ENCODE results near the gene PRR5L. TPM values are rescaled to one million over a fixed set of nuclear protein-coding genes. Genes with fewer than 3 reads are reported as not detected.

PRR5L gene
- total RNA-seq, 1 donor from 2014 or later, result 15.7 TPM

DNA sequence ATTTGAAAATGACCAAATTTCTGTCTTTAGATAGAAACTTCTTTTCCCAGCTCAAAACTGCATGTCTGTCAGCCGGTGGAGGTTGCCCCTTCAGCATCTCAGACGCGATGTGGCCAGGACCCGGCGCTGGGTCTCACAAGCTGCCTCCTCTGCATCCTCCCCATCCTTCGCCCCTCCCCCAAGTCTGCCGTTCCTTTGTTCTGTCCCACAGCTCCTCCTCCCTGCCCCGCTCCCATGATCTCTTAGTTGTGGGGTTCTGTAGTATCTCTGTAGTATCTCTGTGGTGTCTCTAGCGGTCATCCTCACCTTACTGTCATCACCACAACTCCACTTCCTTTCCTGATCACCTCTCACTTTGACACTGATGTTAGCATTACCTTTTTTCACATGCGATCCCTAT, 164.1 kb downstream of the PRR5L start:
- Histone ChIP-seq H3K36me3 (ENCODE audit: control insufficient read depth in 3 of 3, insufficient read depth in 3 of 3, low read length in 3 of 3) (no peaks in the 10 kb centered on the region), H3K9me3 (ENCODE audit: control insufficient read depth in 3 of 3, low read length in 3 of 3) (no peaks in the 10 kb centered on the region), H3K27me3 (ENCODE audit: control insufficient read depth in 3 of 3, insufficient read depth in 3 of 3, low read length in 3 of 3) (no peaks in the 10 kb centered on the region), H3K4me3 (ENCODE audit: low read length in 3 of 3) (no peak overlapping the region), H3K4me1 (ENCODE audit: control insufficient read depth in 3 of 3, insufficient read depth in 3 of 3, low read length in 3 of 3) (peaks cover 16 to 20% (median 18%) of the 10 kb centered on the region in 3 donors), H3K27ac (ENCODE audit: low read depth, low read length) (no peak overlapping the region), H3K9ac (ENCODE audit: low read depth in 1 of 3, low read length in 3 of 3) (no peak overlapping the region)

DNA sequence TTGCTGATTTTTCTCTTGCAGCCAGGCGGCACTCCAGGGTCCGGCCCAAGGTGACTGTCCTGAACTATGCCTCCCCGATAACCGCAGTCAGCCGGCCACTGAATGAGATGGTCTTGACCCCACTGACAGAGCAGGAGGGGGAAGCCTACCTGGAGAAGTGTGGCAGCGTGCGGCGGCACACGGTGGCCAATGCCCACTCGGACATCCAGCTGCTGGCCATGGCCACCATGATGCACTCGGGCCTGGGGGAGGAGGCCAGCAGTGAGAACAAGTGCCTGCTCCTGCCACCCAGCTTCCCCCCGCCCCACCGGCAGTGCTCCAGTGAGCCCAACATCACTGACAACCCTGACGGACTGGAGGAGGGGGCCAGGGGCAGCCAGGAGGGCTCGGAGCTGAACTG, 166.2 kb downstream of the PRR5L start:
- Histone ChIP-seq H3K36me3 (ENCODE audit: control insufficient read depth in 3 of 3, insufficient read depth in 3 of 3, low read length in 3 of 3) (no peaks in the 10 kb centered on the region), H3K9ac (ENCODE audit: low read depth in 1 of 3, low read length in 3 of 3) (no peak overlapping the region), H3K27ac (ENCODE audit: low read depth, low read length) (no peak overlapping the region), H3K9me3 (ENCODE audit: control insufficient read depth in 3 of 3, low read length in 3 of 3) (no peaks in the 10 kb centered on the region), H3K4me1 (ENCODE audit: control insufficient read depth in 3 of 3, insufficient read depth in 3 of 3, low read length in 3 of 3) (no peaks in the 10 kb centered on the region), H3K27me3 (ENCODE audit: control insufficient read depth in 3 of 3, insufficient read depth in 3 of 3, low read length in 3 of 3) (no peaks in the 10 kb centered on the region), H3K4me3 (ENCODE audit: low read length in 3 of 3) (no peak overlapping the region)

DNA sequence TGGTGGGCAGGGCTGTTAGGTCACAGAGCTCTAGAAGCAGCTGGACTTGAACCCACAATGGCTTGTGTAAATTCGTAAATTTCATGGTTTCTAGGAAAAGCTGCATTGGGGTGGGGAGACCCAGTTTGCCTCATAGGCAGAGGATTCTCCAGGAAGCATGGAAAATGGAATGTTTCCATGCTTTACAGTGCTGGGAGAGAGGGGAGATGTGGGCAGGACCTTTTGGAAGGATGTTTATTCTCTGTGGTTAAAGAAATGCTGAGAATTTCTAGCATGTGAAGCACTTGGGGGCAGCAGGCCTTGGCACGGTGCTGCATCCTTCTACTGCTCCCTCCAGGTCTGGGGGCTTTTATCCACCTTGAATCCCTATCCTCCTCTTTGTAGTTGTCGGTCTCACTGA, 167.7 kb downstream of the PRR5L start:
- H3K9me3 ChIP-seq (ENCODE audit: control insufficient read depth in 3 of 3, low read length in 3 of 3), result no peaks in the 10 kb centered on the region
- no peak overlapping the region for H3K4me3 ChIP-seq (ENCODE audit: low read length in 3 of 3)
- H3K9ac ChIP-seq (ENCODE audit: low read depth in 1 of 3, low read length in 3 of 3), result no peak overlapping the region
- no peak overlapping the region for H3K27ac ChIP-seq (ENCODE audit: low read depth, low read length)
- H3K27me3 ChIP-seq (ENCODE audit: control insufficient read depth in 3 of 3, insufficient read depth in 3 of 3, low read length in 3 of 3), result no peaks in the 10 kb centered on the region
- H3K36me3 ChIP-seq (ENCODE audit: control insufficient read depth in 3 of 3, insufficient read depth in 3 of 3, low read length in 3 of 3), result no peaks in the 10 kb centered on the region
- H3K4me1 ChIP-seq (ENCODE audit: control insufficient read depth in 3 of 3, insufficient read depth in 3 of 3, low read length in 3 of 3), result peaks cover 0 to 7% (median 5%) of the 10 kb centered on the region in 3 donors

DNA sequence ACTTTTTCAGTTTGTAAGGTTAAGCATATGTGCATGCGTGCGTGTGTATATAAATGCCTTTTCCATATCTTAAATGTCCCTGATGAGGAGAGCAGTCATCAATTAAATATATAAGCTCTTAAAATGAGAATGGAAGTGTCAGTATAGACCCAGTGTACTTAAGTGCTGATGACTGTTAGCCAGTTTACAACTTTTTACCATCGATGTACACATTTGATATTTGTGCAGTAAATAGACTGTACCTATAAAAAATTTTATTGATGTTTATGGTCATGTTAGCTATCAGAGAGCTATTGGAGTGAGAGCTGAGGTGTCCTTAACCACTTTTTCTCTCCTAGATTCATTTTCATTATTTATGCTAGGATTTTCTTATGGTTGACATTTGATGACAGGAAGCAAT, 168.6 kb downstream of the PRR5L start:
- Histone ChIP-seq H3K9ac (ENCODE audit: low read depth in 1 of 3, low read length in 3 of 3) (no peak overlapping the region), H3K27ac (ENCODE audit: low read depth, low read length) (no peak overlapping the region), H3K9me3 (ENCODE audit: control insufficient read depth in 3 of 3, low read length in 3 of 3) (no peaks in the 10 kb centered on the region), H3K4me3 (ENCODE audit: low read length in 3 of 3) (no peak overlapping the region), H3K27me3 (ENCODE audit: control insufficient read depth in 3 of 3, insufficient read depth in 3 of 3, low read length in 3 of 3) (no peaks in the 10 kb centered on the region), H3K4me1 (ENCODE audit: control insufficient read depth in 3 of 3, insufficient read depth in 3 of 3, low read length in 3 of 3) (peaks cover 4 to 13% (median 9%) of the 10 kb centered on the region in 3 donors), H3K36me3 (ENCODE audit: control insufficient read depth in 3 of 3, insufficient read depth in 3 of 3, low read length in 3 of 3) (no peaks in the 10 kb centered on the region)

DNA sequence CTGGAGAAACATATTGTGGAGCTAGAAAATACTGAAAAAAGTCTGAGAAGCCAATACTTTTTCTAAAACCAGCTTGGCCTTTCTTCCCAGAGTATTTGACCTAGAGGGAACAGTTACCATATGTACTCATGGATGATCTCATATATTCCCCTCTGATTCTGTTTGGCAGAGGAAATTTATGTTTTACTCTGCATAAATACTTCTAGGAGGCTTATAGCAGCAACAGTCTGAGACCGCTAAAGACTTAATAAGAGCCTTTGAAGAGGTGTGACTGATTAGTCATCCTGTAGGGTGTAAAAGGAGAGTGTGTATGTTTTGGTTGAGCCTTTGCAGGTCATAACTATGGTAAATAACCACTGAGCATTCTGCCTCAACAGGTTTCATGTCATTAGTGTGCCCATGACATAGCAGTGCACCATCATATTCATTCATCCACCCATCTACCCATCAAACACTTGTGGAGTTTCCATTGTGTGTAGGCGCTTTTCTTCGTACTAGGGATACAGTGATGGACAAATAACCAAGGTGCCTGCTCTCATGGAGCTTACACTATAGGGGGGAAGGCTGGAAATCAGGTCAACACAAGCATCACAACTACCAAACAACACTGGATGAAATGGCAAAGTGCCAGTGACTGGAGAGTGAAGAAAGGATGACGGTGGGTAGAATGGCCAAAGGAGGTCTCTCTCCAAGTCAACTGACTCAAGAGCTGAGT, 169.5 kb downstream of the PRR5L start:
- Histone ChIP-seq H3K27me3 (ENCODE audit: control insufficient read depth in 3 of 3, insufficient read depth in 3 of 3, low read length in 3 of 3) (no peaks in the 10 kb centered on the region), H3K9me3 (ENCODE audit: control insufficient read depth in 3 of 3, low read length in 3 of 3) (no peaks in the 10 kb centered on the region), H3K27ac (ENCODE audit: low read depth, low read length) (no peak overlapping the region), H3K9ac (ENCODE audit: low read depth in 1 of 3, low read length in 3 of 3) (no peak overlapping the region), H3K36me3 (ENCODE audit: control insufficient read depth in 3 of 3, insufficient read depth in 3 of 3, low read length in 3 of 3) (no peaks in the 10 kb centered on the region), H3K4me3 (ENCODE audit: low read length in 3 of 3) (no peak overlapping the region), H3K4me1 (ENCODE audit: control insufficient read depth in 3 of 3, insufficient read depth in 3 of 3, low read length in 3 of 3) (peaks cover 12 to 21% (median 14%) of the 10 kb centered on the region in 3 donors)

DNA sequence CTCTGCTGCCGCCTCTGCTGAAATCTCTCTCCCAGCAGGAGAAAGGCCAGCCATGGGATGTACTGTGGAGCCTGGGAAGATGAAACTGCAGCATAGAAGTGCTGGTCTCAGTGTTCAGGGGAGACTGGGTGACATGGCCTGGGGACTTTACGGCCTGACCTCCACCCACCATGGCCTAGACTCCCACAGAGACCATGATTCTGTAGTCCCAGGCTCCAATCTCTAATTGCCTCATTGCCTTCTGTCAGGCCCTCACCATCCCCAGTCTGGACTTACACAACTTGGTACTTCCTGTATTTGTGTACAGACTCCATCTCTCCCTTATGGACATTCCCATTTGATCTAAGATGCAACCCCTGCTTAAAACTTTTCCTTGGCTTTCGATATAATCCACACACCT, 170.9 kb downstream of the PRR5L start:
- Histone ChIP-seq H3K9me3 (ENCODE audit: control insufficient read depth in 3 of 3, low read length in 3 of 3) (no peaks in the 10 kb centered on the region), H3K27ac (ENCODE audit: low read depth, low read length) (no peak overlapping the region), H3K4me1 (ENCODE audit: control insufficient read depth in 3 of 3, insufficient read depth in 3 of 3, low read length in 3 of 3) (peaks cover 13 to 22% (median 16%) of the 10 kb centered on the region in 3 donors), H3K27me3 (ENCODE audit: control insufficient read depth in 3 of 3, insufficient read depth in 3 of 3, low read length in 3 of 3) (no peaks in the 10 kb centered on the region), H3K9ac (ENCODE audit: low read depth in 1 of 3, low read length in 3 of 3) (no peak overlapping the region), H3K4me3 (ENCODE audit: low read length in 3 of 3) (no peak overlapping the region), H3K36me3 (ENCODE audit: control insufficient read depth in 3 of 3, insufficient read depth in 3 of 3, low read length in 3 of 3) (no peaks in the 10 kb centered on the region)

DNA sequence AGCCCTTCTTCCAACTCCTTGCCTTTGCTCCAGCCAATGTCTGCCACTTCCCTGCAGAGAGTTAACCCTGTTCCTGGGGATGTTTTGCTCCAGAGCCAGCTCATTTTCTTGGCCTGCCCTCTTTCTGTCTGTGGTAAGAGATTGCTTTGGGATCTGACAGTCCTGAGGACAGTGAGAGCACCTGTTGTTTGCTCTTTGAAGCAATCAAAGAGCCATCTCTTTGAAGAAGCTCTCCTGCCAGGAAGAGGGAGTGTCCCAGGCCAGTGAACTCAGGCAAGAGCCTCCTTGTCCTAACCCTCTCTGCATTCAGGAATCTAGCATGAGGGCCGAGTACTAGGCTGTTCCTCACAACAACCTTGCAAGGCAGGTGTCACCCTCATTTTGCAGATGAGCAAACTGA, 171.8 kb downstream of the PRR5L start:
- Histone ChIP-seq H3K4me3 (ENCODE audit: low read length in 3 of 3) (no peak overlapping the region), H3K4me1 (ENCODE audit: control insufficient read depth in 3 of 3, insufficient read depth in 3 of 3, low read length in 3 of 3) (peaks cover 13 to 22% (median 16%) of the 10 kb centered on the region in 3 donors), H3K27me3 (ENCODE audit: control insufficient read depth in 3 of 3, insufficient read depth in 3 of 3, low read length in 3 of 3) (no peaks in the 10 kb centered on the region), H3K36me3 (ENCODE audit: control insufficient read depth in 3 of 3, insufficient read depth in 3 of 3, low read length in 3 of 3) (no peaks in the 10 kb centered on the region), H3K9ac (ENCODE audit: low read depth in 1 of 3, low read length in 3 of 3) (no peak overlapping the region), H3K27ac (ENCODE audit: low read depth, low read length) (no peak overlapping the region), H3K9me3 (ENCODE audit: control insufficient read depth in 3 of 3, low read length in 3 of 3) (no peaks in the 10 kb centered on the region)

DNA sequence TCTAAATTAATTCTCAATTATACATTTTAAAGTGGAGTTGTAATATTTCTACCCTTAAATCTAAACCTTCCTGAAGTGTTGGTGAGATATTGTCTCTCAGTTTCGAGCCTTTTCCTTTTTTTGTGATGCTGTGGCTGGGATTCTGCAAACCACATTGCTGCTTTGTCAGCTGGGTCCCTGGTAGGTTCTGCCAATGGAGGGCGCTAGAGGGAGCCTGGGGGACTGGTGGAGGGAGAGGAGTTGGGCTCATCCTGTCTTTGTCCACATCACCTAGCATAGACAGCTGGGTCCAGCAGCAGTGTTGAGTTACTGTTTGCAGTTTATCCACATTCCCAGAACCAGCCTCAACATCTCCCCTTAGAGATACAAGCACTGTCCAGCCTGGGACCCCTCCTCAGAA, 173.0 kb downstream of the PRR5L start:
- Histone ChIP-seq H3K4me3 (ENCODE audit: low read length in 3 of 3) (no peak overlapping the region), H3K27ac (ENCODE audit: low read depth, low read length) (no peak overlapping the region), H3K4me1 (ENCODE audit: control insufficient read depth in 3 of 3, insufficient read depth in 3 of 3, low read length in 3 of 3) (peaks cover 13 to 22% (median 16%) of the 10 kb centered on the region in 3 donors), H3K9ac (ENCODE audit: low read depth in 1 of 3, low read length in 3 of 3) (no peak overlapping the region), H3K36me3 (ENCODE audit: control insufficient read depth in 3 of 3, insufficient read depth in 3 of 3, low read length in 3 of 3) (no peaks in the 10 kb centered on the region), H3K9me3 (ENCODE audit: control insufficient read depth in 3 of 3, low read length in 3 of 3) (no peaks in the 10 kb centered on the region), H3K27me3 (ENCODE audit: control insufficient read depth in 3 of 3, insufficient read depth in 3 of 3, low read length in 3 of 3) (no peaks in the 10 kb centered on the region)

DNA sequence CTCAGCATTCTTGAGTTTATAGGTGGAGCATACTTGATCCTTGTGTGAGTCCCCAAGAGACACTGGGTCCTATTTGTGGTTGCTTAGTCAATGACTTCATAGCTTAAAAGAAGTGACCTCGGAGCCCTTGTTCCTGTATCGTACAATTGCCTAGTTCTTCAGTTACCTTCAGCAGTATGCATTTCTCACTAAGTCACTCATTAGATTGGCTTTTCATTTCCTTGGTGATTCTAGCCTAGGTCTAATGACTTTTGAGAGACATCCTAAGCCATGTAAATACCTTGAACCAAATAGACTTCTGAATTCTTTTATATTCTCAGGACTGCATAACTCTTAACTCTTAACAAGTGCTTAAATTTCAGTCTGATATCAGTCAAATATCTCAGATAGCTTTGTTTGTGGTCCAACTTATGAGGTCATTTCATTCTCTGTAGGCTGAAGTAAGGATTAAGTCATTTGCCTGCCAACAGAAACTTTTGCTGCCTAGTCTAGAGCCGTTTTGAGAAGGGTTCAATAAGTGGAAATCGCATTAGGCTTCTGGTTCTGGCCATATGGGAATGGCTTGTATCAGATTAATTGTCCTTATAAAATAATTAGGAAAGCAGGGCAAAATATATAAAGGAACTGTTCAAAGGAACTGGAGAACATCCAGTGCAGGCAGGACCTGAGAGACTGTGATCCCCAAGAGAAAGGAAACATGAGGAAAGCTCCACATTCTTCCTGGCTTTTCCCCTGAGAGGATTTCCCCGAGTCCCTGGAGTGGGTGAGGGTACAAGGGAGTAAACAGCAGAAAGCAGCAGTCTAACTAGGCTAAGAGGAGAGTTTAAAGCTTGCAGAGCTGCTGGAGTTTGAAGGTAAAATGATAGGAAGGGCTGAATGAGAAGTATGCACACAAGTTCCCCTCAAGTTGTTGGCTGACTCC, 174.1 kb downstream of the PRR5L start:
- no peak overlapping the region for H3K4me3 ChIP-seq (ENCODE audit: low read length in 3 of 3)
- H3K27ac ChIP-seq (ENCODE audit: low read depth, low read length), result no peak overlapping the region
- H3K9ac ChIP-seq (ENCODE audit: low read depth in 1 of 3, low read length in 3 of 3), result no peak overlapping the region

DNA sequence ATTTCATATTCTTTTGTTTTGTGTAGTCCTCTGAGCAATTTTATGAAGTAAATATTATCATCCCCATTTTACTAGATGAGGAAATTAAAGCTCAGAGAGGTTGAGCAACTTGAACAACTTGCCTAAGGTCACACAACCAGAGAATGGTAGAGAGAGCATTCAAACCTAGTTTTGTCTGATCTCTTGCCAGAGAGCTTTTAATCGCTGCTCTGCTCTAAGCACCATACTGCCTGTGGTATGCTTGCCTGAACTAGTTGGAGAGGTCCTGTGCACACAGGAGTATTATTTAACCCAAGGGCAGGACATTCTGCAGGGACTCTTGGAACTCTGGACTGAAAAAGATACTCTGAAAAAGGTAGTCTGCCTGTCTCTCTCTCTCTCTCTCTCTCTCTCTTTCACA, 175.5 kb downstream of the PRR5L start:
- Histone ChIP-seq H3K36me3 (ENCODE audit: control insufficient read depth in 3 of 3, insufficient read depth in 3 of 3, low read length in 3 of 3) (no peaks in the 10 kb centered on the region), H3K9ac (ENCODE audit: low read depth in 1 of 3, low read length in 3 of 3) (no peak overlapping the region), H3K4me1 (ENCODE audit: control insufficient read depth in 3 of 3, insufficient read depth in 3 of 3, low read length in 3 of 3) (peaks cover 13 to 22% (median 16%) of the 10 kb centered on the region in 3 donors), H3K27me3 (ENCODE audit: control insufficient read depth in 3 of 3, insufficient read depth in 3 of 3, low read length in 3 of 3) (no peaks in the 10 kb centered on the region), H3K9me3 (ENCODE audit: control insufficient read depth in 3 of 3, low read length in 3 of 3) (no peaks in the 10 kb centered on the region), H3K27ac (ENCODE audit: low read depth, low read length) (no peak overlapping the region), H3K4me3 (ENCODE audit: low read length in 3 of 3) (no peak overlapping the region)

More for the DNA sequence above, 174.1 kb downstream of the PRR5L start:
- Histone ChIP-seq H3K4me1 (ENCODE audit: control insufficient read depth in 3 of 3, insufficient read depth in 3 of 3, low read length in 3 of 3) (peaks cover 13 to 22% (median 16%) of the 10 kb centered on the region in 3 donors), H3K36me3 (ENCODE audit: control insufficient read depth in 3 of 3, insufficient read depth in 3 of 3, low read length in 3 of 3) (no peaks in the 10 kb centered on the region), H3K27me3 (ENCODE audit: control insufficient read depth in 3 of 3, insufficient read depth in 3 of 3, low read length in 3 of 3) (no peaks in the 10 kb centered on the region), H3K9me3 (ENCODE audit: control insufficient read depth in 3 of 3, low read length in 3 of 3) (no peaks in the 10 kb centered on the region)
